Left ventricle myocardium inferior (tissue), 1 donor: ENCODE results near the gene RNF38. TPM values are rescaled to one million over a fixed set of nuclear protein-coding genes. Genes with fewer than 3 reads are reported as not detected.
"Not testable (repeated sequence)": the region's sequence is repeated elsewhere in the genome, so short reads cannot be mapped to it uniquely, and the experiment has no call there.

Experiments
- DNase-seq: peaks from one replicate; pipeline ENCODE4 v3.0.0-alpha.2; 2020
- H3K27ac ChIP-seq: fragments of 200-600 bp; replicated peaks from 2 replicates; pipeline ENCODE4 v1.8.0; 2021
- H3K27me3 ChIP-seq: fragments of 200-600 bp; 2 replicates; pipeline ENCODE4 v1.8.0; 2021; ENCODE audit warnings: low read depth
- H3K36me3 ChIP-seq: fragments of 200-600 bp; 2 replicates; pipeline ENCODE4 v1.8.0; 2021
- H3K4me1 ChIP-seq: fragments of 200-600 bp; 2 replicates; pipeline ENCODE4 v1.8.0; 2021
- H3K4me3 ChIP-seq: fragments of 200-600 bp; 2 replicates; pipeline ENCODE4 v1.8.0; 2021; ENCODE audit warnings: mild to moderate bottlenecking, moderate library complexity
- H3K9me3 ChIP-seq: fragments of 200-600 bp; replicated peaks from 2 replicates; pipeline ENCODE4 v1.8.0; 2021
- CTCF ChIP-seq: fragments of 200-600 bp; IDR thresholded peaks from 2 replicates; pipeline ENCODE4 v1.8.0; 2021; ENCODE audit warnings: antibody characterized with exemption, mild to moderate bottlenecking, borderline replicate concordance
- intact Hi-C: fragments of 100-400 bp; cut with micrococcal nuclease; formaldehyde crosslinking; loops from one replicate; pipeline ENCODE4 v1.11.0; 2022
- total RNA-seq: library from RNA; stranded (reverse); fragmentation: NEBNext Ultra II Directional; extraction: Animal tissue kit (Norgen Biotek cat#: 25700); gene quantifications from one replicate; pipeline ENCODE4 v1.2.1, GENCODE V29; 2021
- donor health status: DM: no; HTN: yes; CAD: no; lungs with severe emphysema.

Gene RNF38
- total RNA-seq, 1 donor from 2014 or later = 25.7 TPM

- DNase-seq = no peak
- intact Hi-C loops = no loop called here
- TF ChIP-seq CTCF = no peak
- peaks cover 3% of the 10 kb centered on the region for H3K4me1 ChIP-seq
- no peak overlapping the region for H3K4me3 ChIP-seq
- H3K36me3 ChIP-seq = no peaks in the 10 kb centered on the region
- peaks cover under 1% of the 10 kb centered on the region for H3K9me3 ChIP-seq
- H3K27me3 ChIP-seq = peaks cover 7% of the 10 kb centered on the region
- no peak overlapping the region for H3K27ac ChIP-seq
These were observed 83.3 kb downstream of the RNF38 start for GRCh38 chr9:36316611-36317317.

GRCh38 chr9:36316049-36316448, 84.0 kb downstream of the RNF38 start:
- Histone ChIP-seq H3K4me3 (no peak overlapping the region), H3K4me1 (peaks cover 3% of the 10 kb centered on the region), H3K27me3 (peaks cover 7% of the 10 kb centered on the region), H3K36me3 (no peaks in the 10 kb centered on the region), H3K27ac (no peak overlapping the region), H3K9me3 (no peaks in the 10 kb centered on the region)
- no peak for TF ChIP-seq CTCF
- intact Hi-C loops = no loop called here
- DNase-seq = no peak

GRCh38 chr9:36315283-36315682, 84.8 kb downstream of the RNF38 start:
- intact Hi-C loops = no loop called here
- peaks cover 7% of the 10 kb centered on the region for H3K27me3 ChIP-seq
- H3K36me3 ChIP-seq = no peaks in the 10 kb centered on the region
- H3K27ac ChIP-seq = no peak overlapping the region
- H3K4me3 ChIP-seq = no peak overlapping the region
- peaks cover 3% of the 10 kb centered on the region for H3K4me1 ChIP-seq
- no peak for TF ChIP-seq CTCF
- no peaks in the 10 kb centered on the region for H3K9me3 ChIP-seq
- DNase-seq = no peak

GRCh38 chr9:36314740-36315139, 85.3 kb downstream of the RNF38 start:
- Histone ChIP-seq H3K27me3 (peaks cover 7% of the 10 kb centered on the region), H3K4me3 (no peak overlapping the region), H3K9me3 (no peaks in the 10 kb centered on the region), H3K4me1 (peaks cover 3% of the 10 kb centered on the region), H3K27ac (no peak overlapping the region), H3K36me3 (no peaks in the 10 kb centered on the region)
- no peak for TF ChIP-seq CTCF
- intact Hi-C loops = no loop called here
- no peak for DNase-seq

GRCh38 chr9:36306471-36307306, 93.4 kb downstream of the RNF38 start:
- no peaks in the 10 kb centered on the region for H3K27me3 ChIP-seq
- H3K4me3 ChIP-seq = no peak overlapping the region
- no peaks in the 10 kb centered on the region for H3K9me3 ChIP-seq
- no peak overlapping the region for H3K27ac ChIP-seq
- no peaks in the 10 kb centered on the region for H3K36me3 ChIP-seq
- H3K4me1 ChIP-seq = no peaks in the 10 kb centered on the region
- intact Hi-C loops = no loop called here
- no peak for TF ChIP-seq CTCF
- DNase-seq = no peak

- H3K36me3 ChIP-seq, H3K27me3 ChIP-seq, H3K4me3 ChIP-seq, H3K4me1 ChIP-seq, DNase-seq, H3K9me3 ChIP-seq, intact Hi-C loops, H3K27ac ChIP-seq: not testable (repeated sequence)
These were observed 95.7 kb downstream of the RNF38 start for GRCh38 chr9:36304366-36304765.
